ENCODE measurements around the gene MED12L. TPM values are rescaled to one million over a fixed set of nuclear protein-coding genes. Genes with fewer than 3 reads are reported as not detected.

Gene MED12L
- total and polyA plus RNA-seq, 9 donors = 0.15 to 2.4 (median 0.75) TPM

DNA sequence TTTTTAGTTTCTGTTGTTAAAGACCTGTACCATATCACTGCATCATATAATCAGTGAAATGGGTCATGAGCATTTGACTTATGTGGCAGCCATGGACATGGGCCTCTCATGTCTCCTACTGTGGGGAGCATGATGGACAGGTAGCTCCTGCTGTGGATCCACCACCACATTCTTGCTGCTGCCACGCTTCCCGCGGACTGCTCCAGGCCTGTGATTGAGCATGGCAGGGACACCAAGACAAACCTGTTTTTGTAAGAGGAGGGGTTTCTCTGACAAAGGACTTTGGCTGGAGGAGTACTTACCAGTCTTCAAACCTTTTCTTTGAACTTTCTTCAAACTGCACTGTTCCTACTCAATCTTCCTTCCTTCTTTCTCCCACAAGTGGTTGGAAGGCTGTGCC, 210.8 kb downstream of the MED12L start:
- H3K9me3 ChIP-seq = no peaks in the 10 kb centered on the region
- TF ChIP-seq POLR2A (IDR thresholded peaks at IDR 0.05) = no peak
- TF ChIP-seq, protein P1, sequence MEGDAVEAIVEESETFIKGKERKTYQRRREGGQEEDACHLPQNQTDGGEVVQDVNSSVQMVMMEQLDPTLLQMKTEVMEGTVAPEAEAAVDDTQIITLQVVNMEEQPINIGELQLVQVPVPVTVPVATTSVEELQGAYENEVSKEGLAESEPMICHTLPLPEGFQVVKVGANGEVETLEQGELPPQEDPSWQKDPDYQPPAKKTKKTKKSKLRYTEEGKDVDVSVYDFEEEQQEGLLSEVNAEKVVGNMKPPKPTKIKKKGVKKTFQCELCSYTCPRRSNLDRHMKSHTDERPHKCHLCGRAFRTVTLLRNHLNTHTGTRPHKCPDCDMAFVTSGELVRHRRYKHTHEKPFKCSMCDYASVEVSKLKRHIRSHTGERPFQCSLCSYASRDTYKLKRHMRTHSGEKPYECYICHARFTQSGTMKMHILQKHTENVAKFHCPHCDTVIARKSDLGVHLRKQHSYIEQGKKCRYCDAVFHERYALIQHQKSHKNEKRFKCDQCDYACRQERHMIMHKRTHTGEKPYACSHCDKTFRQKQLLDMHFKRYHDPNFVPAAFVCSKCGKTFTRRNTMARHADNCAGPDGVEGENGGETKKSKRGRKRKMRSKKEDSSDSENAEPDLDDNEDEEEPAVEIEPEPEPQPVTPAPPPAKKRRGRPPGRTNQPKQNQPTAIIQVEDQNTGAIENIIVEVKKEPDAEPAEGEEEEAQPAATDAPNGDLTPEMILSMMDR (IDR thresholded peaks at IDR 0.05) = no peak
- TF ChIP-seq EP300 (IDR thresholded peaks at IDR 0.05) = no peak
- no peak overlapping the region for H3K27ac ChIP-seq
- H3K36me3 ChIP-seq = no peaks in the 10 kb centered on the region
- intact Hi-C loops (cut with DNase I) = no loop called here
- no peak overlapping the region for H3K4me3 ChIP-seq
- H3K4me1 ChIP-seq (ENCODE audit: insufficient read depth) = no peaks in the 10 kb centered on the region
- WGBS, 3 donors = 74 to 93% (median 92%) methylated on average over 3 of the region's 3 CpGs
- no peaks in the 10 kb centered on the region for H3K27me3 ChIP-seq
- no peak for DNase-seq

DNA sequence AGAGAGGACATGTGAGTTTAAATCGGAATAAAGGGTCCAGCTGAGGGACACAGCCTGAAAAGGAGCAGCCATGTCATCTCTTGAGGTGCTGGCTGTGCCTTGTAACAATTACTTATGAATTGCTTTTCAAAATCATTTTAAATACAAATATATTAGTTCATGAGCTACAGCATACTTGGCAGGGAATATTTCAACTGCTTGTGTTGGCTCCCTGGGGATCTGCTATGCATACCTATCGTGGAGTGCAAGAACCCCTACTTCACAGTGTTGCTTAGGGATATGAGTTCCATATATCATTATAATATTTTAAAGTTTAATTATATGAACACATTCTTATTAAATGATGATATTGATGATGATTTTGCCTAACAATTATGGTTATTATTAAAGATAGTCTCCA, 212.0 kb downstream of the MED12L start:
- Histone ChIP-seq H3K27ac (no peak overlapping the region), H3K36me3 (no peaks in the 10 kb centered on the region), H3K4me1 (ENCODE audit: insufficient read depth) (no peaks in the 10 kb centered on the region), H3K4me3 (no peak overlapping the region), H3K27me3 (no peaks in the 10 kb centered on the region), H3K9me3 (no peaks in the 10 kb centered on the region)
- WGBS, 3 donors = 45 to 89% (median 68%) methylated on average over 2 of the region's 2 CpGs
- TF ChIP-seq EP300 (IDR thresholded peaks at IDR 0.05) (no peak), POLR2A (IDR thresholded peaks at IDR 0.05) (no peak)
- TF ChIP-seq, protein P1 (IDR thresholded peaks at IDR 0.05) = no peak
- intact Hi-C loops (cut with DNase I) = no loop called here
- DNase-seq = no peak

DNA sequence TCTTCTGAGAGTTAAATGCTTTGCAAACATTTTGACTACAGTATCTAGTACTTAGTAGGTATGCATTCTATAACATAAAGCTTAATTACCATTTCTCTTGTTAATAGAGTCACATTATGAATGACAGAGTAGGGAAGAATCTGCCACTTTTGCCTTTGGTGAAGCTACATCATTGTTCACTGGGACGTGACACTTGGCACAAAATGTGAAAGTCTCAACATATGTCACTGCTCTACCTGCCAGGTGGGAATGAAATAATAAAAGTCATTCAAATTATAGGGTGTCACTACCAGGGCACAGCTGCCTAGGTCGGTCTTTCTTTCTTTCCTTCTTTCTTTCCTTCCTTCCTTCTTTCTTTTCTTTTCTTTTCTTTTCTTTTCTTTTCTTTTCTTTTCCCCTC, 213.5 kb downstream of the MED12L start:
- intact Hi-C loops (cut with DNase I) = no loop called here
- Histone ChIP-seq H3K4me1 (ENCODE audit: insufficient read depth) (no peaks in the 10 kb centered on the region), H3K27me3 (no peaks in the 10 kb centered on the region), H3K36me3 (no peaks in the 10 kb centered on the region), H3K27ac (no peak overlapping the region), H3K4me3 (no peak overlapping the region), H3K9me3 (no peaks in the 10 kb centered on the region)
- DNase-seq = no peak
- WGBS, 3 donors = 86 to 96% (median 93%) methylated on average over 2 of the region's 2 CpGs
- TF ChIP-seq POLR2A (IDR thresholded peaks at IDR 0.05) (no peak), EP300 (IDR thresholded peaks at IDR 0.05) (no peak)
- TF ChIP-seq, protein P1 (IDR thresholded peaks at IDR 0.05) = no peak

DNA sequence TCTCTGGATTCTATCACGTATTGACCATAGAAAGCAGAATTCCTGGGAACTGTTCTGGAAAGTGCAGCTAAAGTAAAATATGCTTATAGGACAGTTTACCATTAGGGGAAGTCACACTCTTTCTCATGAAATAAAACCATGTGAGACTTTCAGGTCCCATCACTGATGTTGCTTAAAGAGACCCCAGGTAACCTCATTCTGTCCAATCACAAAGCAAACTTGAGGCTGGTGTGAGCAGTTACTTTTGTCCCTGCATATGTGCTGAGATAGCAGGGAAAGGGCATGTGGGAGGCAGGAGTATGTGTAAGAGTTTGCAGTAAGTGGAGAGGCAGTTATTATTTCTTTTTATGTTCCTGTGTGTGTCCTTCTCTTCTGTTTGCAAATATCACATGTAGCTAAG, 215.1 kb downstream of the MED12L start:
- H3K9me3 ChIP-seq = no peaks in the 10 kb centered on the region
- TF ChIP-seq POLR2A (IDR thresholded peaks at IDR 0.05) = no peak
- TF ChIP-seq, protein P1 (IDR thresholded peaks at IDR 0.05) = no peak
- TF ChIP-seq EP300 (IDR thresholded peaks at IDR 0.05) = no peak
- intact Hi-C loops (cut with DNase I) = no loop called here
- no peak for DNase-seq
- H3K27ac ChIP-seq = no peak overlapping the region
- no peaks in the 10 kb centered on the region for H3K27me3 ChIP-seq
- no peak overlapping the region for H3K4me3 ChIP-seq
- H3K36me3 ChIP-seq = no peaks in the 10 kb centered on the region
- H3K4me1 ChIP-seq (ENCODE audit: insufficient read depth) = no peaks in the 10 kb centered on the region
- WGBS, 3 donors = 76 to 92% (median 90%) methylated on average over 1 of the region's 1 CpG

DNA sequence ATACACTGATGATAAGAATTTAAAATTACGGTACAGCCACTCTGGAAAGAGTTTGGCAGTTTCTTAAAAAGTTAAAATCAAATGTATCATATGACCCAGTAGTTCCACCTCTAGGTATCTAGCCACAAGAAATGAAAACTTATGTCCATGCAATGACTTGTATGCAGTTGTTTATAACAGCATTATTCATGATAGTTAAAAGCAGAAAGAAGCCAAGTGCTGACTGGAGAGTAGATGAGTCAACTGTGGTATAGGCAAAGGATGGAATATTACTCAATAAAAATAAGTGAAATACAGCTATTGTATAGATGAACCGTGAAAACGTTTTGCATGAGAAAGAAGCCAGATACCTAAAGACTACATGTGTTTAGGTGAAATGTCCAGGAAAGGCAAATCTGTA, 216.3 kb downstream of the MED12L start:
- H3K36me3 ChIP-seq = no peaks in the 10 kb centered on the region
- intact Hi-C loops (cut with DNase I) = no loop called here
- H3K4me3 ChIP-seq = no peak overlapping the region
- H3K9me3 ChIP-seq = no peaks in the 10 kb centered on the region
- H3K27me3 ChIP-seq = no peaks in the 10 kb centered on the region
- H3K4me1 ChIP-seq (ENCODE audit: insufficient read depth) = no peaks in the 10 kb centered on the region
- no peak for DNase-seq
- WGBS, 3 donors = 86 to 93% (median 92%) methylated on average over 3 of the region's 3 CpGs
- TF ChIP-seq, protein P1 (IDR thresholded peaks at IDR 0.05) = no peak
- no peak for TF ChIP-seq POLR2A (IDR thresholded peaks at IDR 0.05)
- TF ChIP-seq EP300 (IDR thresholded peaks at IDR 0.05) = no peak
- no peak overlapping the region for H3K27ac ChIP-seq

Data from ovary (tissue), 9 donors.